Retinal pigment epithelial cell (primary cell): Measurements from ENCODE around the gene TRIM58.

Experiments used
- DNase-seq: peaks from one replicate; pipeline ENCODE4 v3.0.0-alpha.2; 2010; ENCODE audit warnings: low read depth
- H3K4me3 ChIP-seq: 2 replicates; pipeline ENCODE4 v1.5.1; 2011; ENCODE audit warnings: mild to moderate bottlenecking, low read length, control low read depth, moderate library complexity
- CTCF ChIP-seq: conservative IDR thresholded peaks from 2 replicates; pipeline ENCODE4 v1.5.1; 2011; ENCODE audit warnings: low read depth, low read length, control low read depth, inconsistent platforms

The TRIM58 gene

DNA sequence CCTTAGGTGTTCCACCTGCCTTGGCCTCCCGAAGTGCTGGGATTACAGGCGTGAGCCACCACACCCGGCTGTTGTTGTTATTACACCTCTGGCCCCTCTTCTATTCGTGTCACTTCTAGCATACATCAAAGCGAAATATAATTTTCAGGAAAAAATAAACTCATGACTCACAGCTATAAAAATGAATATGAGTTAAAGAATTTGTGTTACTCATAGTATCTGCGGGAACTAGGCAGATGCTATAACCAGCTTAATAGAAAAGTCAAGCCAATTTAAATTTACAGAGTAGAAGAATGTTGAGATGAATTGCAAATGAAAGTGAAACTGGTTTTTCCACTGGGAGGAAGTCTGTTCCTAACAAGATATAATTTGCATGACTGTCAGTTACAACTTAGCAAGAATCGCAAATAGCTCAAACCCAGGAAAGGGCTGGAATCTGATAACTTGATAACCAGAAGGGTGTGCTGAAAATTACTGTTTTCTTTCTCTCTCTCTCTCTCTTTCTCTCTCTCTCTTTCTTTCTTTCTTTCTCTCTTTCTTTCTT, 49.6 kb downstream of the TRIM58 start:
- TF ChIP-seq CTCF: no peak
- DNase-seq: peak; percentile 51
- H3K4me3 ChIP-seq: peak overlapping the region; percentile 30

DNA sequence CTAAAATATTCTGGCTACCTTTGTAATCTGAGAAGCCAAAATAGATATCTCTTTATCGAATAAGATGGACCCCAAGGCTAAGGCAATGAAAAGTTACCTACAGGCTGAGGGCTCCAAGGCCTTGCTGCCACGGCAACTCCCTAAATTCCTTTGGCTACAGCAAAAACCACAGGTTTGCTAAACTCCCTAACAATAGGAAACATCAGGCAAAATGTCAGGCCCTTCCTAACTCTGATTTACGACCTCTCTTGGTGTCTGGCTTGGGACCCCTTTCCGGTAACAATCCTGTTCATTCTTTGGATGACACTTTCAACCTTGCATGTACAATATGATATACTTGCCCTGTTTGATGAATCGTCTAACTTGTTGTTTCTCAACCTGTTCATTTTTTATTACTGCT, 51.8 kb downstream of the TRIM58 start:
- no peak for DNase-seq
- TF ChIP-seq CTCF: no peak
- H3K4me3 ChIP-seq: no peak overlapping the region

DNA sequence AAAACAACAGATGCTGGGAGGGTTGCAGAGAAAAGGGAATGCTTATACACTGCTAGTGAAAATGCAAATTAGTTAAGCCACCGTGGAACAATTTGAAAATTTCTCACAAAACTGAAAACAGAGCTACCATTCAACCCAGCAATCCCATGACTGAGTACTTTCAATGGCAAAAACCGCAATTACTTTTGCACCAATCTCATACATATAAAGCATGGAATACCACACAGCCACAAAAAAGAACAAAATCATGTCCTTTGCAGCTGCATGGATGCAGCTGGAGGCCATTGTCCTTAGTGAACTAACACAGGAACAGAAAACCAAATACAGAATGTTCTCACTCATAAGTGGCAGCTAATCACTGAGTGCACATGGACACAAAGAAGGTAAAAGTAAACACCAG, 56.8 kb downstream of the TRIM58 start:
- no peak for TF ChIP-seq CTCF
- no peak for DNase-seq
- H3K4me3 ChIP-seq: no peak overlapping the region

DNA sequence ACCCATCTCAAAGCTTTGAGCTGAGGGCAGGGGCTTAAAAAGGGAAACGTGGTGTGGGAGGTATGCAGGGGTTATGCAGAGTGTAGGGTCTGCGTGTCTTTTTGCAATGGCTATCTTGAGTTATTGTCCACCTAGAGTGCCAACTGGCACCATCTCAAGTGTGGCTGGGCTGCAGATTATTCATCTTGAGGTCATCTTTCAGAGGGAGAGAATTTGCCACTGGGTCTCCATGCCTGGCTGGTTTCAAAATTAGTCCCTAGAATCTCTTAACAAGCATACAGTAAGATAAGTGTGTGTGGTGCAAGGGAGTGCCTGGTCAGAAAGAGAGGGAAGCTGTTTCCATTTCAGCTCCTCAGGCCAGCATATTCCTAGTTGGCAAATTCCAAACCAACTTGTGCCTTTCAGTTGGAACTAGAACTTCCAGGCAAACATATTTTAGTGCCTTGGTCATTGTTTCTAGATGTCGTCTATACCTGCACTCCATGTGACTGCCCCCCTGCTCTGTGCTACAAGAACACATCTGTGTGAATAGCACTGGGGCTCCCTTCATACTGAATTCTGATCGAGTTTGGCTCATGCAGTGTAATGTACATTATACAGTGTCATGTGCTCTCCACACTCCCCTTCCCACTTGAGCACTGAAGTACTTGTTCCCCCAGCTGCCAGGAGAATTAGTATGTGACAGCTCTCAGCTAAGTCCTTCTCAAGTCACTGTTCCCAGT, 58.1 kb downstream of the TRIM58 start:
- no peak overlapping the region for H3K4me3 ChIP-seq
- no peak for DNase-seq
- no peak for TF ChIP-seq CTCF

- no peak within 1 kb of the TSS for H3K4me3 ChIP-seq
- TF ChIP-seq CTCF: no peak
- no peak for DNase-seq
Measured at GRCh38 chr1:247919952-247920351, 63.0 kb downstream of the TRIM58 start, which contains the start of gene OR2T8. OR2T8 (plus strand) TSS chr1:247920252; CDS start chr1:247921018, 766 bp downstream.

- TF ChIP-seq CTCF: no peak
- H3K4me3 ChIP-seq: no peak overlapping the region
- no peak for DNase-seq
Measured at GRCh38 chr1:247923941-247924340, 67.0 kb downstream of the TRIM58 start.

DNA sequence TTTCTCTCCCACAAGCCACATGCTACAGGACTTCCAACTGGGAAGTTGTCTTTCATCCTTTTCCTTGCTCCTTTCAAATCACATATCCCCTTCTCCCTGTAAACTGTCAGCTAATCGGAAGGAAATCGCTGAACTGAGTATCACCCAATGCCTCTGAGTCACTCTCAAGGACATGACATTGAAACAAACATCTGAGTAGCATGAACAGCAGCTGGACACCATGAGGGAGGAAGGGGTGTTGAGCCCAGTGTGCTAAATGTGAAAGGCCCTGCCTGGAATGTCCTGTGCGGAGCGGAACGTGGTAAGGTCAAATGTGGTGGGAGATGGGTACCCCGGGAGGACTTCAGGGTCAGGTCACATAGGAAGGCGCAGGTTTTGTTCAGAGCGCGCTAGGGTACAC, 67.9 kb downstream of the TRIM58 start, which contains the start of gene OR2AJ1:
TSS of gene OR2AJ1 (plus strand) at position 22 of the 400 bp plus-strand sequence. CDS start 8,880 bp downstream, outside the sequence.
- H3K4me3 ChIP-seq: no peak within 1 kb of the TSS
- no peak for TF ChIP-seq CTCF
- no peak for DNase-seq
